Keratinocyte (primary cell): Measurements from ENCODE around the gene LDB2. TPM values are rescaled to one million over a fixed set of nuclear protein-coding genes. Genes with fewer than 3 reads are reported as not detected.

Source experiments
- DNase-seq: peaks from one replicate; pipeline ENCODE4 v3.0.0-alpha.2; 2011; ENCODE audit warnings: low read depth, missing footprints, low spot score
- FAIRE-seq: peaks from 2 replicates; lab custom pipeline; 2011; peaks lifted over from hg19 to GRCh38; lab: Jason Lieb, UNC
- H2AFZ ChIP-seq: 2 replicates; pipeline ENCODE4 v1.6.0; 2012; ENCODE audit warnings: low read length, control low read depth, inconsistent platforms; ENCODE audit not compliant: control insufficient read depth
- H3K27ac ChIP-seq: 2 replicates; pipeline ENCODE4 v1.5.1; 2011; ENCODE audit warnings: low read length; ENCODE audit not compliant: control insufficient read depth, insufficient read depth
- H3K27me3 ChIP-seq: 3 replicates; pipeline ENCODE4 v1.6.0; 2011; ENCODE audit warnings: low read length; ENCODE audit not compliant: control insufficient read depth, insufficient read depth; ENCODE audit errors: extremely low read depth
- H3K36me3 ChIP-seq, 2 experiments: 2 replicates in 1 of 2; 3 replicates in 1 of 2; pipeline ENCODE4 v1.5.1; 2011; ENCODE audit warnings: low read length in 2 of 2, mild to moderate bottlenecking in 1 of 2; ENCODE audit not compliant: control insufficient read depth in 2 of 2, insufficient read depth in 2 of 2; ENCODE audit errors: extremely low read depth in 1 of 2
- H3K4me1 ChIP-seq: 3 replicates; pipeline ENCODE4 v1.5.1; 2011; ENCODE audit warnings: low read length; ENCODE audit not compliant: control insufficient read depth, insufficient read depth; ENCODE audit errors: extremely low read depth
- H3K4me2 ChIP-seq: 3 replicates; pipeline ENCODE4 v1.6.0; 2011; ENCODE audit warnings: low read depth, low read length; ENCODE audit not compliant: control insufficient read depth, insufficient read depth; ENCODE audit errors: extremely low read depth
- H3K4me3 ChIP-seq, 3 experiments: fragments of 200-600 bp in 1 of 3; sonication (generic) in 1 of 3; 2 replicates in 2 of 3; 3 replicates in 1 of 3; pipeline ENCODE4 v1.5.1; 2011 to 2016; ENCODE audit warnings: low read length in 3 of 3, mild to moderate bottlenecking in 3 of 3, control low read depth in 2 of 3, inconsistent platforms in 1 of 3, low read depth in 1 of 3, mixed read lengths in 1 of 3, mixed run types in 1 of 3, moderate library complexity in 1 of 3; ENCODE audit not compliant: control insufficient read depth in 2 of 3, insufficient read depth in 2 of 3; ENCODE audit errors: extremely low read depth in 1 of 3
- H3K79me2 ChIP-seq: 2 replicates; pipeline ENCODE4 v1.6.0; 2012; ENCODE audit warnings: low read length; ENCODE audit not compliant: control insufficient read depth, insufficient read depth
- H3K9ac ChIP-seq: 3 replicates; pipeline ENCODE4 v1.6.0; 2011; ENCODE audit warnings: low read length; ENCODE audit not compliant: control insufficient read depth, insufficient read depth; ENCODE audit errors: extremely low read depth
- H3K9me1 ChIP-seq: 3 replicates; pipeline ENCODE4 v1.6.0; 2011; ENCODE audit warnings: low read length; ENCODE audit not compliant: control insufficient read depth, insufficient read depth; ENCODE audit errors: extremely low read depth
- H3K9me3 ChIP-seq: 2 replicates; pipeline ENCODE4 v1.5.1; 2012; ENCODE audit warnings: low read depth, low read length; ENCODE audit not compliant: control insufficient read depth
- H4K20me1 ChIP-seq: 3 replicates; pipeline ENCODE4 v1.6.0; 2011; ENCODE audit warnings: low read length; ENCODE audit not compliant: control insufficient read depth, insufficient read depth; ENCODE audit errors: extremely low read depth
- CTCF ChIP-seq, 3 experiments: IDR thresholded peaks in 1 of 3; conservative IDR thresholded peaks in 1 of 3; optimal IDR thresholded peaks in 1 of 3; 2 replicates in 2 of 3; 3 replicates in 1 of 3; pipeline versions ENCODE3 to v1.5.1; 2011; ENCODE audit warnings: low read length in 3 of 3, mild to moderate bottlenecking in 3 of 3, moderate library complexity in 2 of 3, control low read depth in 1 of 3, inconsistent platforms in 1 of 3; ENCODE audit not compliant: insufficient read depth in 2 of 3; ENCODE audit errors: extremely low read depth in 1 of 3
- EZH2 ChIP-seq: IDR thresholded peaks from one replicate; pipeline ENCODE4 v1.6.1; 2012; ENCODE audit warnings: inconsistent platforms, mild to moderate bottlenecking, low read length, moderate library complexity
- dilution Hi-C: fragments of 300-500 bp; cut with MboI; formaldehyde crosslinking; loops from one replicate; pipeline ENCODE4 v1.7.0; 2020; ENCODE audit warnings: low sequenced_read_pairs; ENCODE audit not compliant: extremely low pct_ligation_motif_present
- polyA plus RNA-seq, 5 experiments: library from polyadenylated mRNA; depleted of rRNA in 3 of 5; stranded (reverse) in 3 of 5; stranded (forward) in 1 of 5; unstranded in 1 of 5; fragments of >200 nt; gene quantifications; 1 replicate in 1 of 5; 2 replicates in 3 of 5; 3 replicates in 1 of 5; pipeline versions ENCODE4 v1.2.1 to v1.2.3, GENCODE V29; 2011 to 2012; ENCODE audit warnings: missing spikeins in 2 of 5, low read depth in 1 of 5, low replicate concordance in 1 of 5

Gene LDB2
- polyA plus RNA-seq, 1 donor (not counting 4 experiments of a cell fraction or from before 2014, with no cell fraction given), result not detected

DNA sequence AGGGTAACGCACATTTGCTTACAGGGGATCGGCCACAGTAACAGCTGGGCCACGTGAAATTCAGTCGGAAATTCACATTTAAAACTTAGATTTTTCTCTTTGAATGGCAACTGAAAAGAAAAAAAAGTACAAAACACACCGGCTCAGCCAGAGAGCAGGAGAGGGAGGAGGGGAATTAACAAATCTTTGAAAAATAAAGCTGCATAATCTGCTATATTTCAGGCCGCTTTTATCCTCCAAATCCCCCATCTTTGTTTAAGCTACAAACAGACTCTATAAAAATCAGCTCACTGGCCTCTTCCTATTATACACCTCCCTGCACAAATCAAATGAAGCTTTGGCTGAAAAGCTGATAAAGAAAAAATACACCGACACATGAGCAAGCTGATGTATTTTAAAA, 169.1 kb downstream of the LDB2 start:
- Histone ChIP-seq H3K27ac (no peak overlapping the region), H3K9me3 (no peaks in the 10 kb centered on the region), H3K4me2 (no peak overlapping the region), H3K9me1 (no peaks in the 10 kb centered on the region), H3K36me3 (no peaks in the 10 kb centered on the region), H3K79me2 (no peaks in the 10 kb centered on the region), H3K9ac (no peak overlapping the region), H3K4me1 (no peaks in the 10 kb centered on the region), H2AFZ (no peak overlapping the region), H3K4me3 (no peak overlapping the region), H3K27me3 (no peaks in the 10 kb centered on the region), H4K20me1 (no peaks in the 10 kb centered on the region)
- dilution Hi-C loops, result no loop called here
- no peak for TF ChIP-seq EZH2
- TF ChIP-seq CTCF (optimal IDR thresholded peaks at IDR 0.05 in 1 of 3, IDR thresholded peaks at IDR 0.05 in 1 of 3, conservative IDR thresholded peaks at IDR 0.05 in 1 of 3; ENCODE audit: extremely low read depth in 1 of 3, insufficient read depth in 2 of 3, low read length in 3 of 3), result no peak
- DNase-seq (no peak), FAIRE-seq (no peak)

DNA sequence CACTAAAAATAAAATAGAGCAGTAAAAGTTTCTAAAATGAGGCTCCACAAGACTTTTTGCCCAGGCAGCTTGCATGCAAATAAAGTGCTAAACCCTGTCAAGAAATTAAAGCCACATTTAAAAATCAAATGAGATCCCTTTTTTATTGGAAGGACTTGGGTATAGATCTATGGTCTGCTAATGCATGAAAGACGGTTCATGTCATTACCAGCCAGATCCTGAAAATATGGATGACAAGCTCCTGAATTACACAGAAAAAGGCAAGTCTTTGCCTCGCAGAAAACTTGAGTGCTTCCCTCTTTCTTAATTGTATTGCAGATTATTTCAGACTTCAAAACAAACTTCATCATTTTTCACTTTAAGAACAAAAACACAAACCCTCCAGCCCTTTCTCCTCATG, 169.6 kb downstream of the LDB2 start:
- Histone ChIP-seq H3K4me2 (no peak overlapping the region), H4K20me1 (no peaks in the 10 kb centered on the region), H3K9ac (no peak overlapping the region), H3K4me3 (no peak overlapping the region), H3K9me3 (no peaks in the 10 kb centered on the region), H3K27ac (no peak overlapping the region), H2AFZ (no peak overlapping the region), H3K27me3 (no peaks in the 10 kb centered on the region), H3K79me2 (no peaks in the 10 kb centered on the region), H3K4me1 (no peaks in the 10 kb centered on the region), H3K36me3 (no peaks in the 10 kb centered on the region), H3K9me1 (no peaks in the 10 kb centered on the region)
- no peak for FAIRE-seq
- TF ChIP-seq EZH2, result no peak
- DNase-seq, result no peak
- dilution Hi-C loops, result no loop called here

DNA sequence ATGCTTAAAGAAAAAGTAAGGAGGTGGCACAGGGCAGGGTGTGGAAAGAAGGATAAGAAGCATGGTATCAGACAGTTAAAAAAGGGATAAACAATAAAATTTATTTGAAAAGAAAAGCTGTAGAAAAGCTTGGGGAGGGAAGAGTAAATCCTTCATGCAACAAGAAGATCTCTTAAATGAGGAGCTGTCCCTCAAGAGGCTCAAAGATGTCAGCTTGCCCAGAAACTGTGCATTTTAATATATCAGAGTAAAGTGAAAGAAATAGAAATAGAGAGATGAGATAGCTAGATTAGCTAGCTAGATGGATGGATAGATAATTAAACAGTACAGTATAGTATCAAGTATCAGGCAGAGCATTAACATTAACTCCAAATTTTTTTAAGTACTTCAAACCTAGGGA, 170.3 kb downstream of the LDB2 start:
- no peak for TF ChIP-seq CTCF (optimal IDR thresholded peaks at IDR 0.05 in 1 of 3, IDR thresholded peaks at IDR 0.05 in 1 of 3, conservative IDR thresholded peaks at IDR 0.05 in 1 of 3; ENCODE audit: extremely low read depth in 1 of 3, insufficient read depth in 2 of 3, low read length in 3 of 3)
- TF ChIP-seq EZH2, result no peak
- Histone ChIP-seq H2AFZ (no peak overlapping the region), H3K79me2 (no peaks in the 10 kb centered on the region), H3K4me3 (no peak overlapping the region), H3K27me3 (no peaks in the 10 kb centered on the region), H4K20me1 (no peaks in the 10 kb centered on the region), H3K27ac (no peak overlapping the region), H3K9ac (no peak overlapping the region), H3K9me1 (no peaks in the 10 kb centered on the region), H3K4me1 (no peaks in the 10 kb centered on the region), H3K9me3 (no peaks in the 10 kb centered on the region), H3K4me2 (no peak overlapping the region), H3K36me3 (no peaks in the 10 kb centered on the region)
- dilution Hi-C loops, result no loop called here
- FAIRE-seq, result no peak
- DNase-seq, result no peak
